PC-9 (cell line): ENCODE data around the gene PLAC1. TPM values are rescaled to one million over a fixed set of nuclear protein-coding genes. Genes with fewer than 3 reads are reported as not detected.

Experiments
- BruUV-seq: library from RNA; stranded (reverse); fragments of 400-500 nt; replicated peaks from 2 replicates; lab custom pipeline; 2021; lab: Mats Ljungman, UMichigan
- CTCF ChIA-PET: fragments of 300-600 bp; sonication (Branson Sonifier 250); formaldehyde crosslinking; loops from one replicate; lab custom pipeline; 2022; ENCODE audit warnings: antibody characterized with exemption; lab: Charles Lee
- POLR2A ChIA-PET: fragments of 300-600 bp; sonication (Branson Sonifier 250); formaldehyde crosslinking; loops from one replicate; lab custom pipeline; 2022; ENCODE audit warnings: antibody characterized with exemption; ENCODE audit not compliant: unreplicated experiment; lab: Charles Lee
- DNase-seq, 2 experiments: peaks; one replicate each; pipeline versions ENCODE4 v3.0.0 to v3.0.0-alpha.2; 2015 to 2022; ENCODE audit warnings: mixed read lengths in 1 of 2
- H2AFZ ChIP-seq: fragments of 200-600 bp; sonication (generic); 2 replicates; pipeline ENCODE4 v1.8.1; 2017; ENCODE audit warnings: antibody characterized with exemption
- H3F3A ChIP-seq: fragments of 200-600 bp; sonication (generic); 2 replicates; pipeline ENCODE4 v1.8.1; 2017; ENCODE audit warnings: antibody characterized with exemption, mild to moderate bottlenecking, low read depth; ENCODE audit not compliant: insufficient read depth
- H3K27ac ChIP-seq: fragments of 200-600 bp; sonication (generic); 2 replicates; pipeline ENCODE4 v1.6.1; 2016; ENCODE audit warnings: mixed run types
- H3K27me3 ChIP-seq: fragments of 200-600 bp; sonication (generic); 2 replicates; pipeline ENCODE4 v1.6.1; 2016; ENCODE audit warnings: low read depth, mixed run types; ENCODE audit not compliant: insufficient read depth
- H3K36me3 ChIP-seq: fragments of 200-600 bp; sonication (generic); 2 replicates; pipeline ENCODE4 v1.6.1; 2016; ENCODE audit warnings: low read depth, mixed run types
- H3K4me1 ChIP-seq: fragments of 200-600 bp; sonication (generic); replicated peaks from 2 replicates; pipeline ENCODE4 v1.6.1; 2016; ENCODE audit warnings: mixed run types; ENCODE audit not compliant: insufficient read depth
- H3K4me2 ChIP-seq: fragments of 200-600 bp; sonication (generic); 2 replicates; pipeline ENCODE4 v1.6.1; 2017; ENCODE audit warnings: mixed run types
- H3K4me3 ChIP-seq: fragments of 200-600 bp; sonication (generic); 2 replicates; pipeline ENCODE4 v1.6.1; 2016; ENCODE audit warnings: mixed run types
- H3K79me2 ChIP-seq: fragments of 200-600 bp; sonication (generic); 2 replicates; pipeline ENCODE4 v1.6.1; 2017; ENCODE audit warnings: low read depth, mixed run types
- H3K9me2 ChIP-seq: fragments of 200-600 bp; sonication (generic); 2 replicates; pipeline ENCODE4 v1.8.1; 2017; ENCODE audit warnings: mild to moderate bottlenecking; ENCODE audit not compliant: insufficient read depth
- H3K9me3 ChIP-seq: fragments of 200-600 bp; sonication (generic); 2 replicates; pipeline ENCODE4 v1.8.1; 2016; ENCODE audit warnings: low read depth; ENCODE audit not compliant: insufficient read depth
- H4K20me1 ChIP-seq: fragments of 200-600 bp; sonication (generic); 2 replicates; pipeline ENCODE4 v1.8.1; 2017; ENCODE audit not compliant: insufficient read depth
- CTCF ChIP-seq: fragments of 200-600 bp; sonication (generic); conservative IDR thresholded peaks from 2 replicates; pipeline ENCODE4 v1.6.1; 2017; ENCODE audit warnings: mixed run types, antibody characterized with exemption, mild to moderate bottlenecking, moderate library complexity
- EZH2 ChIP-seq: fragments of 200-600 bp; sonication (generic); IDR thresholded peaks from 2 replicates; pipeline ENCODE4 v1.8.0; 2017; ENCODE audit warnings: antibody characterized with exemption, low read depth
- intact Hi-C: fragments of 100-400 bp; cut with micrococcal nuclease; formaldehyde crosslinking; loops from one replicate; pipeline ENCODE4 v1.10.0; 2022; ENCODE audit not compliant: unreplicated experiment
- total RNA-seq: library from RNA; stranded (reverse); gene quantifications from 2 replicates; pipeline ENCODE4 v1.2.3, GENCODE V29; 2021

The PLAC1 gene
- total RNA-seq, 1 experiment from 2014 or later, result 2.1 TPM

- no peaks in the 10 kb centered on the region for H3K36me3 ChIP-seq
- no peak overlapping the region for H3K27ac ChIP-seq
- no TSS peak for BruUV-seq
- no peaks in the 10 kb centered on the region for H3K9me3 ChIP-seq
- H3K9me2 ChIP-seq, result no peaks in the 10 kb centered on the region
- H3F3A ChIP-seq, result peaks cover 3% of the 10 kb centered on the region; the same call in 1 of the 2 replicates
- H3K4me3 ChIP-seq, result no peak overlapping the region
- no peaks in the 10 kb centered on the region for H3K79me2 ChIP-seq
- CTCF ChIA-PET, result no interaction called here
- peaks cover 33% of the 10 kb centered on the region for H3K4me1 ChIP-seq
- DNase-seq, result no peak
- no peaks in the 10 kb centered on the region for H4K20me1 ChIP-seq
- H3K27me3 ChIP-seq, result no peaks in the 10 kb centered on the region
- TF ChIP-seq EZH2, result no peak
- no peak for TF ChIP-seq CTCF
- intact Hi-C loops, result no loop called here
- H3K4me2 ChIP-seq, result no peak overlapping the region
- POLR2A ChIA-PET, result interaction anchor here (0.5 to 0.7 kb wide), 3 partner anchors 42 to 121 kb away, joined by 5 to 16 read pairs (median 5); no protein-coding TSS in a partner anchor
- H2AFZ ChIP-seq, result no peak overlapping the region
Observed at GRCh38 chrX:134623293-134624045, 34.8 kb downstream of the PLAC1 start.

GRCh38 chrX:134622813-134623185 is 35.5 kb downstream of the PLAC1 start:
- Histone ChIP-seq H3K4me1 (peaks cover 33% of the 10 kb centered on the region), H3K9me3 (no peaks in the 10 kb centered on the region), H3K79me2 (no peaks in the 10 kb centered on the region), H3F3A (peaks cover 3% of the 10 kb centered on the region; the same call in 1 of the 2 replicates), H3K27ac (no peak overlapping the region), H3K36me3 (no peaks in the 10 kb centered on the region), H3K9me2 (no peaks in the 10 kb centered on the region), H4K20me1 (no peaks in the 10 kb centered on the region), H3K4me2 (peak overlapping the region; percentile 22; the same call in 1 of the 2 replicates), H3K27me3 (no peaks in the 10 kb centered on the region), H2AFZ (no peak overlapping the region), H3K4me3 (no peak overlapping the region)
- intact Hi-C loops, result no loop called here
- ChIA-PET POLR2A (interaction anchor here (0.5 to 0.7 kb wide), 4 partner anchors 42 to 786 kb away, joined by 3 to 16 read pairs (median 5); no protein-coding TSS in a partner anchor), CTCF (no interaction called here)
- DNase-seq, result no peak
- no TSS peak for BruUV-seq
- TF ChIP-seq CTCF, result no peak
- no peak for TF ChIP-seq EZH2

DNA sequence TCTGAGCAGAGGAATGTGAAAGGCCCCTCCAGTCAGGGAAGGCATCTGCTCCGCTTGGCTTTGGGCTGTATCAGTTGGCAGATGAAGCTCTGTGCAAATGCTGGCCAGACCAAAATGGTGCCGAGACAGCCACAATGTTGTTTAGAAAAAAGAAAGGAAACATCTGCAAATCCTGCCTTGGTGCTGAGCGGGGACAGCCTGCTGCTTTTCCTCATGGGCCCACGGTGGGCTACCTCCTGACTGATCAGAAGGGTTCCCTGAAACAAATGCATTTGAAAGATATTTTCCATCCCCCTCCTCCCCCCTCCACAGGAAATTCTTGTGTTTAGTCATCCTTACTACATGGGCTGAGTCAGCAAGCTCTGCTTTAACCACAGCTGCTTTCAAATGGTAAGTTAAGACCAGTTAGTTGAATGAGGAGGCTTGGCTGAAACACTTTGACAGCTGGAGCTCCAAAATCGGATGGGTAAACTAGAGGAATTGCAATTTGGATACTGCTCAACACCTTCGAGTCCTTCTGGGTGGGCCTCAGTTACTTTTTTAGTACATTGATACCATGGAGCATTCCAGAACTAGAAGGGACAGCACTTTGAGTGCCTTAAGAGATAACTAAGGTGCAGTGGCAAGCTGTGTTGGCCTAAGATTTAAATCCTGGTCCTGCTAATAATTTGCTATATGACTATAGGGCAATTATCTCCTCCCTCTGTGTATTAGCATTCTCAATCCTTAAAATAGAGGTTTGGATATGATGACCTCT is 36.0 kb downstream of the PLAC1 start:
- no peaks in the 10 kb centered on the region for H3K36me3 ChIP-seq
- H3K27ac ChIP-seq, result no peak overlapping the region
- no peaks in the 10 kb centered on the region for H3K9me2 ChIP-seq
- ChIA-PET POLR2A (interaction anchor here (0.6 to 0.7 kb wide), 2 partner anchors 120 to 786 kb away, joined by 3 to 5 read pairs; no protein-coding TSS in a partner anchor), CTCF (no interaction called here)
- intact Hi-C loops, result no loop called here
- TF ChIP-seq CTCF (no peak), EZH2 (no peak)
- H3F3A ChIP-seq, result peaks cover 3% of the 10 kb centered on the region; the same call in 1 of the 2 replicates
- no TSS peak for BruUV-seq
- no peaks in the 10 kb centered on the region for H3K79me2 ChIP-seq
- H3K9me3 ChIP-seq, result no peaks in the 10 kb centered on the region
- no peak overlapping the region for H2AFZ ChIP-seq
- peak in 1 of 2 experiments; percentile 71 for DNase-seq
- H3K4me1 ChIP-seq, result peaks cover 33% of the 10 kb centered on the region
- peak overlapping the region; percentile 22 for H3K4me2 ChIP-seq
- H3K27me3 ChIP-seq, result no peaks in the 10 kb centered on the region
- no peak overlapping the region for H3K4me3 ChIP-seq
- H4K20me1 ChIP-seq, result no peaks in the 10 kb centered on the region
